ENCODE results near the gene GRB10. TPM values are rescaled to one million over a fixed set of nuclear protein-coding genes. Genes with fewer than 3 reads are reported as not detected.

The GRB10 gene
- total and polyA plus RNA-seq, 4 experiments from 2014 or later = 0.83 to 7.7 (median 5.0) TPM

DNA sequence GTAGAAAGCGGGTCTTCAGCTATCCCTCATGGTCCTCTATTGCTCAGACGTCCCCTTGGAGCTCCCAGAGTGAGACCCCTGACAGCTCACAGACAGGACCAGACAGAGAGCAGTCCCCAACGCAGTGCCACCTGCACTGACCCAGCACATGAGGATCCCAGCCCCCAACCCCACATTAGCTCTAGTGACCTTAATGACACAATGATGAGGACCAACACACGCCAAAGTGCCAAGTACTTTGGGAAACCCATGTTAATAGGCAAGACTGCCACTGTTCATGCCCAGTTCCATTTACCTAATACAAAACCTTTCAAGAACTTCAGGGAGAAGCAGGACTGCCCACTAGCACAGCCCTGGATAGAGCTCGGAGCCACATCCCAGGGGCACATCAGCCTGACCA is 5.7 kb upstream of the GRB10 start:
- Mint-ChIP-seq H3K27ac (no peak overlapping the region), H3K36me3 (peaks cover 0 to 10% of the 10 kb centered on the region in 2 donors), H3K9me3 (peaks cover 0 to 16% (median 5%) of the 10 kb centered on the region in 8 donors), H3K4me3 (no peak overlapping the region), H3K27me3 (peaks cover 22 to 27% of the 10 kb centered on the region in 2 donors), H3K4me1 (peaks cover 6 to 23% (median 12%) of the 10 kb centered on the region in 4 donors)
- Histone ChIP-seq H3K27me3 (ENCODE audit: insufficient read depth, low read length) (peaks cover 10% of the 10 kb centered on the region), H3K9me3 (ENCODE audit: control insufficient read depth in 1 of 2, low read length in 2 of 2) (peaks cover 0 to 5% of the 10 kb centered on the region in 2 donors), H3K27ac (ENCODE audit: low read depth, low read length) (no peak overlapping the region), H3K36me3 (ENCODE audit: insufficient read depth, low read length) (no peaks in the 10 kb centered on the region), H3K4me3 (ENCODE audit: low read length in 2 of 2) (no peak overlapping the region), H3K4me1 (ENCODE audit: insufficient read depth, low read length) (peaks cover 8% of the 10 kb centered on the region)
- no peak for DNase-seq
- intact Hi-C loops (cut with micrococcal nuclease) = no loop called here
- ChIA-PET CTCF (ENCODE audit: partially characterized antibody) (interaction anchor here (1.3 kb wide), 1 partner anchor 91 kb away, joined by 4 read pairs; no protein-coding TSS in a partner anchor), POLR2A (ENCODE audit: partially characterized antibody) (no interaction called here)

GRCh38 chr7:50787825-50788224 is 5.1 kb upstream of the GRB10 start:
- H3K27me3 ChIP-seq (ENCODE audit: insufficient read depth, low read length) = peaks cover 10% of the 10 kb centered on the region

DNA sequence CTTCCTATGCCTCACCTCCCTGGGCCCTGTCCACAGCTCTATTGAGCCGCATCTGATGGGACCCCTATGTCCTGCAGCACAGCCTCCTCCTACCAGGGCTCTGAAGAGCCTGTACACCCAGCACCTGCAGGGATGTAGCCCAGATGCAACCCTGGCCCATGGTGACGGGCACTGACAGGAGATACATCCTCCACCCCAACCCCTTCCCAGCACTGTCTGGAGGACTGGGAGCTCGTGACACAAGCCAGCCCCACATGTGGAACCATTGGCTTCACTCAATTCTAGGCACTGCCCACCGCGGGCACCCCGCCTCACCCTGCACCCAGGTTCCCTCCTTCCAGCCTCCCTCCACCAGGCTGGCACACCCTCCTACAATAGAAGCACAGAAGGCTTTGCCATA is 2.6 kb upstream of the GRB10 start:
- intact Hi-C loops (cut with micrococcal nuclease) = no loop called here
- Histone ChIP-seq H3K4me3 (ENCODE audit: low read length in 2 of 2) (no peak overlapping the region), H3K36me3 (ENCODE audit: insufficient read depth, low read length) (no peaks in the 10 kb centered on the region), H3K9me3 (ENCODE audit: control insufficient read depth in 1 of 2, low read length in 2 of 2) (peaks cover 0 to 5% of the 10 kb centered on the region in 2 donors), H3K27ac (ENCODE audit: low read depth, low read length) (no peak overlapping the region), H3K4me1 (ENCODE audit: insufficient read depth, low read length) (peaks cover 7% of the 10 kb centered on the region), H3K27me3 (ENCODE audit: insufficient read depth, low read length) (peaks cover 6% of the 10 kb centered on the region)
- ChIA-PET CTCF (ENCODE audit: partially characterized antibody) (no interaction called here), POLR2A (ENCODE audit: partially characterized antibody) (no interaction called here)
- H3K27me3 Mint-ChIP-seq = peaks cover 20 to 22% of the 10 kb centered on the region in 2 donors
- H3K36me3 Mint-ChIP-seq = peaks cover 0 to 10% of the 10 kb centered on the region in 2 donors
- H3K4me1 Mint-ChIP-seq = peaks cover 16 to 28% (median 23%) of the 10 kb centered on the region in 4 donors
- no peak for DNase-seq
- no peak overlapping the region for H3K4me3 Mint-ChIP-seq
- H3K9me3 Mint-ChIP-seq = peaks cover 0 to 14% (median 6%) of the 10 kb centered on the region in 8 donors
- H3K27ac Mint-ChIP-seq = no peak overlapping the region

More at GRCh38 chr7:50787825-50788224, 5.1 kb upstream of the GRB10 start:
- Histone ChIP-seq H3K4me3 (ENCODE audit: low read length in 2 of 2) (no peak overlapping the region), H3K9me3 (ENCODE audit: control insufficient read depth in 1 of 2, low read length in 2 of 2) (peaks cover 0 to 5% of the 10 kb centered on the region in 2 donors), H3K27ac (ENCODE audit: low read depth, low read length) (no peak overlapping the region), H3K4me1 (ENCODE audit: insufficient read depth, low read length) (peaks cover 8% of the 10 kb centered on the region), H3K36me3 (ENCODE audit: insufficient read depth, low read length) (no peaks in the 10 kb centered on the region)
- peaks cover 0 to 10% of the 10 kb centered on the region in 2 donors for H3K36me3 Mint-ChIP-seq
- H3K9me3 Mint-ChIP-seq = peaks cover 0 to 16% (median 5%) of the 10 kb centered on the region in 8 donors
- H3K4me3 Mint-ChIP-seq = no peak overlapping the region
- intact Hi-C loops (cut with micrococcal nuclease) = no loop called here
- H3K4me1 Mint-ChIP-seq = peaks cover 10 to 28% (median 18%) of the 10 kb centered on the region in 4 donors
- peaks cover 26 to 30% of the 10 kb centered on the region in 2 donors for H3K27me3 Mint-ChIP-seq
- H3K27ac Mint-ChIP-seq = no peak overlapping the region
- no peak for DNase-seq
- ChIA-PET CTCF (ENCODE audit: partially characterized antibody) (interaction anchor here (1.3 kb wide), 1 partner anchor 91 kb away, joined by 4 read pairs; no protein-coding TSS in a partner anchor), POLR2A (ENCODE audit: partially characterized antibody) (no interaction called here)

- Histone ChIP-seq H3K36me3 (ENCODE audit: insufficient read depth, low read length) (no peaks in the 10 kb centered on the region), H3K4me1 (ENCODE audit: insufficient read depth, low read length) (peaks cover 7% of the 10 kb centered on the region), H3K27ac (ENCODE audit: low read depth, low read length) (no peak overlapping the region), H3K9me3 (ENCODE audit: control insufficient read depth in 1 of 2, low read length in 2 of 2) (peaks cover 0 to 5% of the 10 kb centered on the region in 2 donors), H3K27me3 (ENCODE audit: insufficient read depth, low read length) (peaks cover 3% of the 10 kb centered on the region), H3K4me3 (ENCODE audit: low read length in 2 of 2) (no peak overlapping the region)
- H3K4me1 Mint-ChIP-seq = peaks cover 16 to 28% (median 24%) of the 10 kb centered on the region in 4 donors
- H3K4me3 Mint-ChIP-seq = peak overlapping the region in 1 of 8 donors; percentile 83
- intact Hi-C loops (cut with micrococcal nuclease) = loop anchor here (5.0 kb wide), 3 partner anchors 283 to 378 kb away; no protein-coding TSS in a partner anchor
- H3K36me3 Mint-ChIP-seq = peaks cover 0 to 10% of the 10 kb centered on the region in 2 donors
- H3K9me3 Mint-ChIP-seq = peaks cover 0 to 9% (median 6%) of the 10 kb centered on the region in 8 donors
- H3K27me3 Mint-ChIP-seq = peaks cover 17 to 22% of the 10 kb centered on the region in 2 donors
- ChIA-PET POLR2A (ENCODE audit: partially characterized antibody) (no interaction called here), CTCF (ENCODE audit: partially characterized antibody) (no interaction called here)
- DNase-seq = no peak
- H3K27ac Mint-ChIP-seq = peak overlapping the region in 2 of 7 donors; percentile 5 to 59
Observed at GRCh38 chr7:50783801-50784507, 1.3 kb upstream of the GRB10 start.

DNA sequence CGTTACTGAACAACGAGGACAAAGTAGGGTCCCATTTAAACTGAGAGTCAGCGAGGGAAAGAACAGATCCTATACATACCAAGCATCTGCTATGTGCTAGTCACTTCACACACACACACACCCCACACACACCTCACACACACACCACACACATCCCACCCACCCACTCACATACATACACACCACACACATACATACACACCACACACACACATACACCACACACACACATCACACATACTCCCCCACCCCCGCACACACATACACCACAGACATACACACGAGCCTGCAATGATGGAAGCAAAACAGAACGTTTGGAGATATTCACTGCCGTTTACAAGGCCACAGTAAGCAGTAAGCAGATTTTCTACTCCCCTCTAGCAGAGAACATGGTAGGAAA is 607 bp upstream of the GRB10 start:
- peak overlapping the region in 4 of 7 donors; percentile 5 to 62 (median 38) for H3K27ac Mint-ChIP-seq
- intact Hi-C loops (cut with micrococcal nuclease) = loop anchor here (5.0 kb wide), 3 partner anchors 284 to 379 kb away; no protein-coding TSS in a partner anchor
- DNase-seq = no peak

DNA sequence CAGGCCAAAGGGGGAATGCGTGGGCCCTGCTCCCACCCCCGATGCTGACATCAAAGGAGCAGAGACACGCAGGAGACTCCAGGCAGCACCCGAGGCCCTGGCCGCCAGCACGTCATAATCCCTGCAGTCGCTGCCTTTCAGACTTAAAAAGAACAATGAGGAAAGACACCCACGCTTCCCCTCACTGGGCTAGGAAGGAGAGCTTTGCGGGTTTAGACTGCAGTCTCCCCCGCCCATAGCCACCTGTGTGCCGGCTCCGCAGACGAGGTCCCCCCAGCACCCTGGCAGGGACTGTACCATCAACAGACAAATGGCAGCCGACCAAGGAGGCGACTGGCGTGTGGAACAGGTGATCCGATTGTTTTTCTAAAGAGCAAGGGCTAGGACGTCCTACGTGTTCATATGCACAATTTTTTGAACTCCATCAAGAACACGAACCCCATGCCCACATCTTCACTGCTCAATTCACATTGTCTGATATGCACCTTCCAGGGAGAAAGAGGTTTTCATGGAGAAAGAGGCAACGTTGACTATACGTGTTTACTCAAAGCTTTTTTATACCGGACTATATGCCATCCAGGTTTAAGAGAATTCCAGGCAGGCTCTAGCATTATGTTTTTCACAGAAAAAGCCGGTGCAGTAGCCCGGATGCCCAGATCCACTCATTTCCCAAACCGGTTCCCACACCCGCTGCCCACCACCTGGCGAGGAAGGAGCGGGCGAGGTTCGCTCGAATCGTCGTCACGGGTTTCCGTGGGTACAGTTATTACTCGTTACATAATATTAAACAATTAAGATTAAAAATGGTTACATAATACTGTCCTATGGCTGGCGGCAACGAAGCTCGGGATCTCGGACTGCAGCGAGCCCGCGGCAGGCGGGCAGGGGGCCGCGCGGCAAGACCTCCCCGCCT is 1.1 kb downstream of the GRB10 start:
- H3K9me3 ChIP-seq (ENCODE audit: control insufficient read depth in 1 of 2, low read length in 2 of 2) = no peaks in the 10 kb centered on the region
- peaks cover 13 to 19% of the 10 kb centered on the region in 2 donors for H3K27me3 Mint-ChIP-seq
- peak overlapping the region in 6 of 7 donors; percentile 1 to 88 (median 62) for H3K27ac Mint-ChIP-seq
- H3K27ac ChIP-seq (ENCODE audit: low read depth, low read length) = no peak overlapping the region
- no peaks in the 10 kb centered on the region for H3K36me3 ChIP-seq (ENCODE audit: insufficient read depth, low read length)
- H3K4me3 Mint-ChIP-seq = peak overlapping the region; percentile 67 to 85 (median 78)
- POLR2A ChIA-PET (ENCODE audit: partially characterized antibody) = no interaction called here
- H3K36me3 Mint-ChIP-seq = peaks cover 0 to 6% of the 10 kb centered on the region in 2 donors
- CTCF ChIA-PET (ENCODE audit: partially characterized antibody) = no interaction called here
- intact Hi-C loops (cut with micrococcal nuclease) = loop anchor here (1.0 to 5.0 kb wide), 4 partner anchors 41 to 381 kb away; no protein-coding TSS in a partner anchor
- H3K4me1 ChIP-seq (ENCODE audit: insufficient read depth, low read length) = peaks cover 7% of the 10 kb centered on the region
- peak in 4 of 5 donors; percentile 21 to 49 (median 31) for DNase-seq
- peaks cover 0 to 4% (median 0%) of the 10 kb centered on the region in 8 donors for H3K9me3 Mint-ChIP-seq
- H3K27me3 ChIP-seq (ENCODE audit: insufficient read depth, low read length) = peaks cover 3% of the 10 kb centered on the region
- no peak overlapping the region for H3K4me3 ChIP-seq (ENCODE audit: low read length in 2 of 2)
- peaks cover 14 to 28% (median 23%) of the 10 kb centered on the region in 4 donors for H3K4me1 Mint-ChIP-seq

More for the DNA sequence above, 607 bp upstream of the GRB10 start:
- peaks cover 16 to 28% (median 24%) of the 10 kb centered on the region in 4 donors for H3K4me1 Mint-ChIP-seq
- H3K9me3 Mint-ChIP-seq = peaks cover 0 to 8% (median 4%) of the 10 kb centered on the region in 8 donors
- peaks cover 15 to 22% of the 10 kb centered on the region in 2 donors for H3K27me3 Mint-ChIP-seq
- no peak overlapping the region for H3K4me3 ChIP-seq (ENCODE audit: low read length in 2 of 2)
- H3K4me3 Mint-ChIP-seq = peak overlapping the region; percentile 44 to 86 (median 72)
- peaks cover 0 to 7% of the 10 kb centered on the region in 2 donors for H3K36me3 Mint-ChIP-seq
- H3K4me1 ChIP-seq (ENCODE audit: insufficient read depth, low read length) = peaks cover 7% of the 10 kb centered on the region
- peaks cover 0 to 2% of the 10 kb centered on the region in 2 donors for H3K9me3 ChIP-seq (ENCODE audit: control insufficient read depth in 1 of 2, low read length in 2 of 2)
- ChIA-PET CTCF (ENCODE audit: partially characterized antibody) (no interaction called here), POLR2A (ENCODE audit: partially characterized antibody) (no interaction called here)
- H3K27me3 ChIP-seq (ENCODE audit: insufficient read depth, low read length) = peaks cover 3% of the 10 kb centered on the region
- H3K27ac ChIP-seq (ENCODE audit: low read depth, low read length) = no peak overlapping the region
- no peaks in the 10 kb centered on the region for H3K36me3 ChIP-seq (ENCODE audit: insufficient read depth, low read length)
